GM12865 (cell line): ENCODE data around the gene PCNA.
A peak's percentile ranks its signal among the peaks of the same experiment; 100 is the strongest.

ENCODE experiments used
- DNase-seq: peaks from one replicate; pipeline ENCODE4 v3.0.0; 2010; ENCODE audit warnings: low read depth
- H3K4me3 ChIP-seq: 2 replicates; pipeline ENCODE4 v1.5.1; 2011; ENCODE audit warnings: mild to moderate bottlenecking, low read depth, low read length, control low read depth
- TF ChIP-seq, protein P1 (sequence below): IDR thresholded peaks from 2 replicates; pipeline ENCODE4 v1.5.1; 2011; ENCODE audit warnings: low read length, control low read depth, low read depth, inconsistent platforms; ENCODE audit not compliant: insufficient read depth; ENCODE audit errors: missing control alignments

PCNA gene

GRCh38 chr20:5141615-5142014 is 21.9 kb upstream of the PCNA start:
- DNase-seq = no peak
- TF ChIP-seq, protein P1, sequence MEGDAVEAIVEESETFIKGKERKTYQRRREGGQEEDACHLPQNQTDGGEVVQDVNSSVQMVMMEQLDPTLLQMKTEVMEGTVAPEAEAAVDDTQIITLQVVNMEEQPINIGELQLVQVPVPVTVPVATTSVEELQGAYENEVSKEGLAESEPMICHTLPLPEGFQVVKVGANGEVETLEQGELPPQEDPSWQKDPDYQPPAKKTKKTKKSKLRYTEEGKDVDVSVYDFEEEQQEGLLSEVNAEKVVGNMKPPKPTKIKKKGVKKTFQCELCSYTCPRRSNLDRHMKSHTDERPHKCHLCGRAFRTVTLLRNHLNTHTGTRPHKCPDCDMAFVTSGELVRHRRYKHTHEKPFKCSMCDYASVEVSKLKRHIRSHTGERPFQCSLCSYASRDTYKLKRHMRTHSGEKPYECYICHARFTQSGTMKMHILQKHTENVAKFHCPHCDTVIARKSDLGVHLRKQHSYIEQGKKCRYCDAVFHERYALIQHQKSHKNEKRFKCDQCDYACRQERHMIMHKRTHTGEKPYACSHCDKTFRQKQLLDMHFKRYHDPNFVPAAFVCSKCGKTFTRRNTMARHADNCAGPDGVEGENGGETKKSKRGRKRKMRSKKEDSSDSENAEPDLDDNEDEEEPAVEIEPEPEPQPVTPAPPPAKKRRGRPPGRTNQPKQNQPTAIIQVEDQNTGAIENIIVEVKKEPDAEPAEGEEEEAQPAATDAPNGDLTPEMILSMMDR = no peak
- no peak overlapping the region for H3K4me3 ChIP-seq

GRCh38 chr20:5140195-5140594 is 20.4 kb upstream of the PCNA start:
- TF ChIP-seq, protein P1 = no peak
- H3K4me3 ChIP-seq = no peak overlapping the region
- no peak for DNase-seq

DNA sequence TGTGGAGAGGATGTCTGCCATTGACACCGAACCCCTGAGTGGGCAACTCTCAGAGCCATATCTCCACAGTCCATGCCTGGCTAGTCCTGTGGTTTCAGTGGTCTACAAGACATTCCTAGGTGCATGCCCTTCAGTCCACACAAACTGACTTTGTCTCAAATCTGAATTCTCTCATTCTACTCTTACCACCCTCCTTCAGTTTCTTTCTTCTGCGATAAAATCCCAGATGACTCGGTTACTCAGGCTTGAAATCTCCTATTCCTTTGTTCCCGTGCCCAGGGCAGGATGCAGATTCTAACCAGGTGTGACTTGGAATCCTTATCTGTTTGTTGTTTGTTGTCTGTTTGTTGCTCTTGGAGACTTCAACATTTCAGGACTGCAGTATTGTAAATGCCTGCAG is 16.3 kb upstream of the PCNA start:
- TF ChIP-seq, protein P1 = no peak
- no peak for DNase-seq
- no peak overlapping the region for H3K4me3 ChIP-seq

- TF ChIP-seq, protein P1 = no peak
- no peak overlapping the region for H3K4me3 ChIP-seq
- peak; percentile 54 for DNase-seq
Measured at GRCh38 chr20:5135363-5136012, 15.7 kb upstream of the PCNA start.

DNA sequence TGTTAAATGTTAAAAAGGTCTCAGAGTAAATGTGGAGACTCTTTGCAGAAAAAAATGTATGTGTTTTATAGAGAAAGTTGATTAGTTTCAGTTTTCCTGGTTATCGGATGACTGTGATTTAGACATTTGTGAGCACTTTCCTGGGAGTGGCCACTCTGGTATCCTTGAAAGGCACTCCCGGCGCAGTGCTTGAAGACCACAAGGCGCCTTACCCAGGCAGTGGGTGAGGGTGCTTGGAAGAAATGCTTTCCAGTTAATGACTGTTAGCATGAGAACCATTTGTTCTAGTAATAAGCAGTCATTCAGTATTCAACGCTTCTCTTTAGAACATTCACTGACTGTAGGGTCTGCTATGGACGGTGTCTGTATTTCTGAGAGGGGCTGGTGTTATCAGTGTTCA is 14.2 kb upstream of the PCNA start:
- TF ChIP-seq, protein P1 = no peak
- DNase-seq = no peak
- H3K4me3 ChIP-seq = no peak overlapping the region

GRCh38 chr20:5131502-5131901 is 11.7 kb upstream of the PCNA start:
- H3K4me3 ChIP-seq = peak overlapping the region; percentile 53
- TF ChIP-seq, protein P1 = no peak
- peak; percentile 70 for DNase-seq

DNA sequence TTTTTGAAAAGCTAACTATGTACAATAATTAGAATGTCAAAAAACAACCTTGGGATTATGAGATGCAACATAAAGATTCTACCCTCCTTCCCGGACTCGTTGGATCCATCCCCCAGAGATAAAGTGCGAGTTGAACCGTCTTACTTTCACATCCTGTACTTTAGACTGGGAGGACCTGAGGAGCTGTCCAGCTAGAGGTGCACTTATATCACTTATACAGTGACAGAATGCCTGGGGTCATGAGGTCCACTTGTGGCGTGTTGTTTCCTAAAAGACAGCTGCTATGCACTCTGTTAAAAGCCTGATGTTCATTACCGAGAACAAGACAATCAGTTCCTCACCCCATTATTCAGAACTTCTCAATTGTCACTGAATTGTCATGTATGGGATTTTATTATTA is 9.1 kb upstream of the PCNA start:
- DNase-seq = no peak
- TF ChIP-seq, protein P1 = no peak
- peak overlapping the region; percentile 92 for H3K4me3 ChIP-seq
